Endodermal cell (in vitro differentiated cells): ENCODE results near the gene MARK4. TPM values are rescaled to one million over a fixed set of nuclear protein-coding genes. Genes with fewer than 3 reads are reported as not detected.

Source experiments
- DNase-seq: peaks from one replicate; pipeline ENCODE4 v3.0.0-alpha.2; 2017
- H3K27ac ChIP-seq: 2 replicates; pipeline ENCODE4 v1.5.1; 2013; ENCODE audit warnings: mild to moderate bottlenecking, low read depth, low read length, moderate library complexity
- H3K27me3 ChIP-seq: 2 replicates; pipeline ENCODE4 v1.6.1; 2013; ENCODE audit warnings: mild to moderate bottlenecking, low read length, moderate library complexity; ENCODE audit not compliant: insufficient read depth, control insufficient read depth, poor library complexity, severe bottlenecking
- H3K36me3 ChIP-seq: 2 replicates; pipeline ENCODE4 v1.7.0; 2013; ENCODE audit warnings: mild to moderate bottlenecking, low read length, moderate library complexity; ENCODE audit not compliant: control insufficient read depth, insufficient read depth
- H3K4me1 ChIP-seq: one replicate; pipeline ENCODE4 v1.7.0; 2013; ENCODE audit warnings: low read length; ENCODE audit not compliant: control insufficient read depth, insufficient read depth
- H3K4me3 ChIP-seq: 2 replicates; pipeline ENCODE4 v1.5.1; 2013; ENCODE audit warnings: mild to moderate bottlenecking, low read length, moderate library complexity
- H3K9ac ChIP-seq: 2 replicates; pipeline ENCODE4 v1.6.1; 2013; ENCODE audit warnings: mild to moderate bottlenecking, low read length, moderate library complexity; ENCODE audit not compliant: poor library complexity, severe bottlenecking; ENCODE audit errors: extremely low read depth
- H3K9me3 ChIP-seq: 2 replicates; pipeline ENCODE4 v1.6.1; 2013; ENCODE audit warnings: mild to moderate bottlenecking, low read length, moderate library complexity; ENCODE audit not compliant: control insufficient read depth
- H3K27ac Mint-ChIP-seq: 2 replicates; pipeline ENCODE4 v1.8.0; 2020; ENCODE audit warnings: mixed read lengths
- H3K27me3 Mint-ChIP-seq: 2 replicates; pipeline ENCODE4 v1.8.0; 2021; ENCODE audit warnings: mild to moderate bottlenecking, mixed read lengths; ENCODE audit not compliant: insufficient read depth
- H3K36me3 Mint-ChIP-seq: 2 replicates; pipeline ENCODE4 v1.8.0; 2020; ENCODE audit warnings: low read depth, mixed read lengths
- H3K4me1 Mint-ChIP-seq: 2 replicates; pipeline ENCODE4 v1.8.0; 2020; ENCODE audit warnings: mixed read lengths
- H3K4me3 Mint-ChIP-seq: 2 replicates; pipeline ENCODE4 v1.8.0; 2020; ENCODE audit warnings: mild to moderate bottlenecking, moderate library complexity, mixed read lengths
- H3K9me3 Mint-ChIP-seq: 2 replicates; pipeline ENCODE4 v1.8.0; 2020; ENCODE audit warnings: mild to moderate bottlenecking, mixed read lengths
- WGBS, 2 experiments: methylation state at CpG; one replicate each; pipeline versions ENCODE4 v1.1.5 to v1.1.7; 2013; ENCODE audit warnings: missing lambda C conversion rate in 2 of 2, mixed read lengths in 1 of 2; ENCODE audit not compliant: insufficient coverage in 1 of 2, insufficient read length in 1 of 2; 5-methylcytosine and 5-hydroxymethylcytosine counted together
- total RNA-seq, 2 donors: library from RNA; stranded (reverse); fragmentation: NEBNext Ultra II Directional in 1 of 2; extraction: Animal tissue kit (Norgen Biotek cat#: 25700) in 1 of 2; gene quantifications; 2 replicates in 1 of 2; 3 replicates in 1 of 2; pipeline ENCODE4 v1.2.1, GENCODE V29; 2021
- TF ChIP-seq, protein P1 (sequence below): fragments of 200-600 bp; sonication (generic); conservative IDR thresholded peaks from 2 replicates; pipeline ENCODE4 v1.5.0; 2021; ENCODE audit warnings: antibody characterized with exemption, mild to moderate bottlenecking

The MARK4 gene
- total RNA-seq, 2 donors from 2014 or later = 74.6 to 90.6 TPM

- Mint-ChIP-seq H3K27me3 (peaks cover 14% of the 10 kb centered on the region), H3K27ac (no peak overlapping the region), H3K36me3 (no peaks in the 10 kb centered on the region), H3K4me1 (peaks cover 4% of the 10 kb centered on the region), H3K9me3 (no peaks in the 10 kb centered on the region), H3K4me3 (no peak overlapping the region)
- no peaks in the 10 kb centered on the region for H3K36me3 ChIP-seq
- no peak overlapping the region for H3K4me3 ChIP-seq
- no peak for DNase-seq
- TF ChIP-seq, protein P1, sequence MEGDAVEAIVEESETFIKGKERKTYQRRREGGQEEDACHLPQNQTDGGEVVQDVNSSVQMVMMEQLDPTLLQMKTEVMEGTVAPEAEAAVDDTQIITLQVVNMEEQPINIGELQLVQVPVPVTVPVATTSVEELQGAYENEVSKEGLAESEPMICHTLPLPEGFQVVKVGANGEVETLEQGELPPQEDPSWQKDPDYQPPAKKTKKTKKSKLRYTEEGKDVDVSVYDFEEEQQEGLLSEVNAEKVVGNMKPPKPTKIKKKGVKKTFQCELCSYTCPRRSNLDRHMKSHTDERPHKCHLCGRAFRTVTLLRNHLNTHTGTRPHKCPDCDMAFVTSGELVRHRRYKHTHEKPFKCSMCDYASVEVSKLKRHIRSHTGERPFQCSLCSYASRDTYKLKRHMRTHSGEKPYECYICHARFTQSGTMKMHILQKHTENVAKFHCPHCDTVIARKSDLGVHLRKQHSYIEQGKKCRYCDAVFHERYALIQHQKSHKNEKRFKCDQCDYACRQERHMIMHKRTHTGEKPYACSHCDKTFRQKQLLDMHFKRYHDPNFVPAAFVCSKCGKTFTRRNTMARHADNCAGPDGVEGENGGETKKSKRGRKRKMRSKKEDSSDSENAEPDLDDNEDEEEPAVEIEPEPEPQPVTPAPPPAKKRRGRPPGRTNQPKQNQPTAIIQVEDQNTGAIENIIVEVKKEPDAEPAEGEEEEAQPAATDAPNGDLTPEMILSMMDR = no peak
- WGBS, 2 experiments = 87 to 89% methylated on average over 8 to 11 of the region's 11 CpGs
- peaks cover 15% of the 10 kb centered on the region for H3K27me3 ChIP-seq
- H3K27ac ChIP-seq = no peak overlapping the region
- H3K9ac ChIP-seq = no peak overlapping the region
- H3K9me3 ChIP-seq = no peaks in the 10 kb centered on the region
- H3K4me1 ChIP-seq = no peaks in the 10 kb centered on the region
These were observed 85.7 kb downstream of the MARK4 start for GRCh38 chr19:45336696-45337251.

DNA sequence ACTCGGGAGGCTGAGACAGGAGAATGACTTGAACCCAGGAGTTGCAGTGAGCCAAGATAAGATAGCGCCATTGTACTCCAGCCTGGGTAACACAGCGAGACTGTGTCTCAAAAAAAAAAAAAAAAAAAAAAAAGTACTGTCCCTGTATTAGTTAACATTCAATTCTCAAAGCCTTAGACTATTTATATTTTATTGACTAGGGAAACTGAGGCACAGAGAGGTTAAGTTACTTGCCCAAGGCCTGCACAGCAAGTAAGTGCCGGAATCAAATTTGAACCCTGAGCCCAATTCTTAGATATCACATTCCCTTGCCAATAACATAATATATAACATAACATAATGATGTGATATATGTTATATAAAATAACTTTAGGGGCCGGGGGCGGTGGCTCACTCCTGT, 88.6 kb downstream of the MARK4 start:
- H3K9ac ChIP-seq = no peak overlapping the region
- H3K36me3 ChIP-seq = no peaks in the 10 kb centered on the region
- DNase-seq = no peak
- TF ChIP-seq, protein P1 = no peak
- H3K4me1 Mint-ChIP-seq = peaks cover 4% of the 10 kb centered on the region
- H3K36me3 Mint-ChIP-seq = no peaks in the 10 kb centered on the region
- WGBS, 2 experiments = 81 to 84% methylated on average over 3 to 5 of the region's 6 CpGs
- H3K27ac Mint-ChIP-seq = no peak overlapping the region
- H3K4me1 ChIP-seq = no peaks in the 10 kb centered on the region
- peaks cover 20% of the 10 kb centered on the region for H3K27me3 ChIP-seq
- H3K27ac ChIP-seq = no peak overlapping the region
- no peaks in the 10 kb centered on the region for H3K9me3 Mint-ChIP-seq
- no peak overlapping the region for H3K4me3 Mint-ChIP-seq
- H3K27me3 Mint-ChIP-seq = peaks cover 13% of the 10 kb centered on the region
- no peak overlapping the region for H3K4me3 ChIP-seq
- no peaks in the 10 kb centered on the region for H3K9me3 ChIP-seq

DNA sequence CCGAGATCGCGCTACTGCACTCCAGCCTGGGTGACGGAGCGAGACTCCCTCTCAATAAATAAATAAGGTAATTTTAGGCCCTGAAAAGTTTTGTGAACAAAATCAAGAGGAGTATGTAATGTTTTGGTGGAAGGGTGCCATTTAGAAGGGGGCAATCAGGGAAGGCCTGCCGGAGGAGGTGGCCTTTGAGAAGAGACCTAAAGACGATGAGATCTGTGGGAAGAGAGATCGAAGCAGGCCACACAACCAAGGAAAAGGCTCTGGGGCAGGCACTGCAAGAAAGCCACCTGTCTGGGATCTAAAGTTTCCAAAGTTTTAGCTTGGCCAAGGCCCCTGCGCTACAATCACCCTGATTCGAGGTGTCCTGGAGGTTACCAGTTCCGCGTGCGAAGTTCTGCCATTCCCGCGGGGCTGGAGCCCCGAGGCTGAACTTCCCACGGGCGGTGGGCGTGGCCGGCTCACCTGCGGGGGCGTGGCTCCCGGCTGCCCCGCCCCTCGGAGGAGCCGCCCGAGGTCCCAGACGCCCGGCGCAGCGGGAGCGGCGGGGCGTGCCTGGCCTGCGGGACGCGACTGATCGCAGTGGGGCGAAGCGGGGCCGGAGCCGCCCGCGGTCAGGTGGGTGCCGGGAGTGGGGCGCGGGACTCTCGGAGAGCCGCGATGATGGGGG, 89.3 kb downstream of the MARK4 start, which contains the start of gene KLC3:
KLC3 (plus strand) TSS at position 519 of the 667 bp plus-strand sequence. CDS start 4,792 bp downstream, outside the sequence.
- Histone ChIP-seq H3K27ac (no peak within 1 kb of the TSS), H3K36me3 (no peaks in the 10 kb centered on the region), H3K9me3 (no peaks in the 10 kb centered on the region), H3K4me3 (peak within 1 kb of the TSS; percentile 70), H3K9ac (peak within 1 kb of the TSS; percentile 25), H3K4me1 (no peaks in the 10 kb centered on the region), H3K27me3 (peaks cover 20% of the 10 kb centered on the region)
- WGBS, 2 experiments = 13 to 23% methylated on average over 33 to 50 of the region's 50 CpGs
- Mint-ChIP-seq H3K9me3 (no peaks in the 10 kb centered on the region), H3K4me3 (no peak within 1 kb of the TSS), H3K4me1 (peaks cover 4% of the 10 kb centered on the region), H3K27me3 (peaks cover 13% of the 10 kb centered on the region), H3K27ac (no peak within 1 kb of the TSS), H3K36me3 (no peaks in the 10 kb centered on the region)
- DNase-seq = peak; percentile 90
- TF ChIP-seq, protein P1 = no peak
